ENCODE measurements around the gene RNF121.

The RNF121 gene

DNA sequence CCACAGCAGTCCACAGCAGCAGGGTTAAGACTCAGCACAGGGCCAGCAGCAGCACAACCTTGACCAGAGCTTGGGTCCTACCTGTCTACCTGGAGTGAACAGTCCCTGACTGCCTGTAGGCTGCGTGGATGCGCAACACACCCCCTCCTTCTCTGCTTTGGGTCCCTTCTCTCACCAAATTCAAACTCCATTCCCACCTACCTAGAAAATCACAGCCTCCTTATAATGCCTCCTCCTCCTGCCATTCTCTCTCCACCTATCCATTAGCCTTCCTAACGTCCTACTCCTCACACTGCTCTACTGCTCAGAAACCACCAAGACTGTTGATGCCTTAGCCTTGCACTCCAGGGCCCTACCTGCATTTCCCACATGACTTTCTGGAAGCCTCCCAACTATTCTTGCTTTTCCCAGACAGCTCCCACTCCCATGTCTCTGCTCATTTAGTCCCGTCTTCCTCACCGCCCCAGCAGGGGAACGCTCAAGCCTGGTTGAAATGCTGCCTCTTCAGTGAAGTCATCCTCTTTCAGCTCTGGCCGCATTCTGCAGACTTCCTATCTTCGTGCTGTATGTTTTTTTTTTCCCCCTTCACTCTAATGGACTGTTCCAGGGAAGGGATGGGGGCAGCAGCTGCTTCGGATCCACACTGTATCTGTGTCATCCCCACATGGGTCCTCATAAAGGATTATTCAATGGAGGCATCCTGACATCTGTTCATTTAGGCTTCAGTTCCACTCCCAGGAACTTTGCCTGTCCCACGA is 73.2 kb downstream of the RNF121 start:
- Histone ChIP-seq H3K9ac (ENCODE audit: low read depth, low read length) (no peak overlapping the region), H3K9me3 (ENCODE audit: insufficient read depth, low read depth, low read length) (no peaks in the 10 kb centered on the region), H3K27me3 (ENCODE audit: insufficient read depth, low read length) (no peaks in the 10 kb centered on the region), H3K4me3 (ENCODE audit: low read length) (no peak overlapping the region), H3K4me1 (ENCODE audit: insufficient read depth, low read length) (no peaks in the 10 kb centered on the region), H3K36me3 (ENCODE audit: insufficient read depth, low read depth, low read length) (peaks cover 71% of the 10 kb centered on the region), H3K27ac (ENCODE audit: low read length) (no peak overlapping the region)

DNA sequence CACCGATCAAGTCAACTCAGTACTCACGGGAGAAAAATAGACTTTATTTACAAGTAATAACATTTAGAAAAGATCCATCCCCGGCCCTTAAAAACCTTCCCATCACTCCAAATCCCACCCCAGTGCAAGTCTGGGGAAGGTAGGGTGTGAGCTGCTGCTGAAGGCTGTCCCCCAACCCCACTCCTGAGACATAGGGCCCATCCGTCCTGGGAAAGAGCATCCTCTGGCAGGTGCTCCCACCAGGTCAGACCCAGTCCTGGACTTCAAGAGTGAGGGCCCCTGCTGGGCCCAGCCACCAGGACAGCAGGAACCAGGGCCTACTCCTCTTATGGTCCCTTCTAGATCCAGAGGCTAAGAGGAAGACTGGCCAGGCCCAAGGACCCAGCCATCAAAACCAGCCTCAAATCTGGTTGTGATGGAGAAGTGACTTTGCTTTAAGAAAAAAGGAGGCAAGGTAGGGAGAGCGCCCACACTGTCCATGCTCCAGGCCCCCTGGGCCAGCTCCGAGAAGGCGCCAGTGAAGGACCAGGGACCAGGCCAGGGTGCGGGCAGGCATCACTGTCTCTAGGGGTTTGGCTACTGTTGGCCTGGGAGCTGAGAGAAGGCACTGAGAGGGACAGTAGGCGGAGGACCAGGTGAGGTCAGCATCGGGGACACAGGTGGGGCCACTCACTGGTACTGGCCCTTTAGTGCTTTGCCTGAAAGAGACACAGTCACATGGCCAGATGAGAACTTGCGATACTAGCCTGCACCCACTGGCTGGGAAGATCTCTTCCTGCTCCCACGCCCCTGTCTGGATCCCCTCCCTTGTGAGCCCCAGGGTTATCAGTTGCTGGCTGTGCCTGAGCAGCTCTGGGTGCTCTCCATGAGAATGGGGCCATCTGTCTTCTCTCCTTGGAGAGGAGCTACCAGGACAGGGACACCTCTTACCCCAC is 74.3 kb downstream of the RNF121 start:
- no peak overlapping the region for H3K9ac ChIP-seq (ENCODE audit: low read depth, low read length)
- no peak overlapping the region for H3K27ac ChIP-seq (ENCODE audit: low read length)
- H3K4me1 ChIP-seq (ENCODE audit: insufficient read depth, low read length) = no peaks in the 10 kb centered on the region
- no peaks in the 10 kb centered on the region for H3K27me3 ChIP-seq (ENCODE audit: insufficient read depth, low read length)
- H3K4me3 ChIP-seq (ENCODE audit: low read length) = no peak overlapping the region
- H3K9me3 ChIP-seq (ENCODE audit: insufficient read depth, low read depth, low read length) = no peaks in the 10 kb centered on the region
- H3K36me3 ChIP-seq (ENCODE audit: insufficient read depth, low read depth, low read length) = peaks cover 82% of the 10 kb centered on the region

- H3K9me3 ChIP-seq (ENCODE audit: insufficient read depth, low read depth, low read length) = no peaks in the 10 kb centered on the region
- H3K27ac ChIP-seq (ENCODE audit: low read length) = no peak overlapping the region
- no peaks in the 10 kb centered on the region for H3K4me1 ChIP-seq (ENCODE audit: insufficient read depth, low read length)
- no peak overlapping the region for H3K9ac ChIP-seq (ENCODE audit: low read depth, low read length)
- H3K27me3 ChIP-seq (ENCODE audit: insufficient read depth, low read length) = no peaks in the 10 kb centered on the region
- peaks cover 86% of the 10 kb centered on the region for H3K36me3 ChIP-seq (ENCODE audit: insufficient read depth, low read depth, low read length)
- H3K4me3 ChIP-seq (ENCODE audit: low read length) = no peak overlapping the region
These were observed 74.9 kb downstream of the RNF121 start for GRCh38 chr11:72003776-72004171.

- Histone ChIP-seq H3K4me1 (ENCODE audit: insufficient read depth, low read length) (no peaks in the 10 kb centered on the region), H3K9me3 (ENCODE audit: insufficient read depth, low read depth, low read length) (no peaks in the 10 kb centered on the region), H3K36me3 (ENCODE audit: insufficient read depth, low read depth, low read length) (peaks cover 90% of the 10 kb centered on the region), H3K27ac (ENCODE audit: low read length) (no peak overlapping the region), H3K27me3 (ENCODE audit: insufficient read depth, low read length) (no peaks in the 10 kb centered on the region), H3K9ac (ENCODE audit: low read depth, low read length) (no peak overlapping the region), H3K4me3 (ENCODE audit: low read length) (no peak overlapping the region)
These were observed 75.9 kb downstream of the RNF121 start for GRCh38 chr11:72004515-72005346.

DNA sequence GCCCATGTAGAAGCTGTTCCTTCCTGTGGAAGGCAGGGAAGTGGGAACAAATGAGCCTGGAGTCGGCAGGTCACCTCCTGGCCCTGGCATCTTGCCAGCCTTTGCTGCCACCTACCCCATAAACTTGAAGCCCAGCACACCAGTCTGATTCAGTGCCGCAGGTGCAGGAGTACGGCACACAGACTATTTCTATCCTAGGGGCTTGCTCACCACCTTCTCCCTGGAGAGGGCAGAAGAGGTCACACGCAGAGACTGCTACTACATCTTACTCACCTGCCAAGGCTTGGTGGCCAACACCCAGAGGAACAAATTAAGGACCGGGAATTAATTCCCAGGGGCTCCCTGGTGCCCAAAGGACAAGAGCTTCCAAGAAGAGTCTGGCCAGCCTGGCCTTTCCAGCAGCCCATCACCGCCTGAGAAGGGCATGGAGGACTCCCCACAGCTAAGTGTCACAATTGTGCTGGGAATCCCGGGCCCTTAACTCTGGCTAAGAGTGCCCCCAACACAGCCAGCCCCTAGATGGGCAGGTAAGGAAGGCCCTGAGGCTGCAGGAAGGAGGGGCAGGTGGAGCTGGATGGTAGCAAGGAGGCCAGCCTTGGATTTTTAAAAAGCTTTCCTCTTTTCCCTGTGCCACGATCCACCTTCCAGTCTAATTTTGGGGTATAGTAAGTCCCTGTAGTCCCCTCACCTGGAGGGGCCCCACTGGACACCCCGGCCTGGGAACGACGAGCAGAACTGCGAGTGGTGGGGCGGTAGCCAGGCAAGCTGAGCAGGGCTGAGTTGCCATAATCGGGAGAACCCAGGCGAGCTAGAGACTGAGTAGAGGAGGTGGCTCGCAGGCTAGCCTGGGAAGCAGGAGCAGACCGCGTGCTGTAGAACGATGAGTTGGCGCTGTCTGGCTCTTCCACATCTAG is 76.8 kb downstream of the RNF121 start:
- Histone ChIP-seq H3K9me3 (ENCODE audit: insufficient read depth, low read depth, low read length) (no peaks in the 10 kb centered on the region), H3K4me3 (ENCODE audit: low read length) (no peak overlapping the region), H3K27ac (ENCODE audit: low read length) (no peak overlapping the region), H3K36me3 (ENCODE audit: insufficient read depth, low read depth, low read length) (peaks cover 94% of the 10 kb centered on the region), H3K27me3 (ENCODE audit: insufficient read depth, low read length) (no peaks in the 10 kb centered on the region), H3K4me1 (ENCODE audit: insufficient read depth, low read length) (no peaks in the 10 kb centered on the region), H3K9ac (ENCODE audit: low read depth, low read length) (no peak overlapping the region)

- no peak overlapping the region for H3K9ac ChIP-seq (ENCODE audit: low read depth, low read length)
- H3K4me1 ChIP-seq (ENCODE audit: insufficient read depth, low read length) = no peaks in the 10 kb centered on the region
- H3K36me3 ChIP-seq (ENCODE audit: insufficient read depth, low read depth, low read length) = peaks cover 95% of the 10 kb centered on the region
- H3K9me3 ChIP-seq (ENCODE audit: insufficient read depth, low read depth, low read length) = no peaks in the 10 kb centered on the region
- H3K27ac ChIP-seq (ENCODE audit: low read length) = no peak overlapping the region
- H3K27me3 ChIP-seq (ENCODE audit: insufficient read depth, low read length) = no peaks in the 10 kb centered on the region
- H3K4me3 ChIP-seq (ENCODE audit: low read length) = no peak overlapping the region
These were observed 77.7 kb downstream of the RNF121 start for GRCh38 chr11:72006309-72007088.

DNA sequence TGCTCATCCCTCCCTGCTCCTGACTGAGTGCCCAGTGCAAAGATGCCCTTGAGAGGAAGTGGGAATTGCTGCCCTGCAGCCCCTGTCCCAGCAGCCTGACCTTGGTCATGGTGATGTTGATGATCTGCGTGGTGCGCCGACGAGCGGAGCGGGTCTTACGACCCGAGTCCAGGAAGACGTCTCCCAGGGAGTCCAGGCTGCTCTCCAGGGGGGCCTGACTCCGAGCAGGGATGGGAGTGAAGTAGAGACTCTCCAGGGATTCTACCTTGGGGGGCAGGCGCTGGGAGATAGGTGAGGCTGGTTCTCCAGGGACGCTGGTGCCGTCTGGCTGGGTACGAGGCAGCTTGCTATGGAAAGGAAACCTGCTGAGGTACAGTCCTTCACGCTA is 78.2 kb downstream of the RNF121 start:
- no peak overlapping the region for H3K4me3 ChIP-seq (ENCODE audit: low read length)
- no peaks in the 10 kb centered on the region for H3K27me3 ChIP-seq (ENCODE audit: insufficient read depth, low read length)
- H3K9ac ChIP-seq (ENCODE audit: low read depth, low read length) = no peak overlapping the region
- H3K36me3 ChIP-seq (ENCODE audit: insufficient read depth, low read depth, low read length) = peaks cover 98% of the 10 kb centered on the region
- no peak overlapping the region for H3K27ac ChIP-seq (ENCODE audit: low read length)
- H3K9me3 ChIP-seq (ENCODE audit: insufficient read depth, low read depth, low read length) = no peaks in the 10 kb centered on the region
- no peaks in the 10 kb centered on the region for H3K4me1 ChIP-seq (ENCODE audit: insufficient read depth, low read length)

DNA sequence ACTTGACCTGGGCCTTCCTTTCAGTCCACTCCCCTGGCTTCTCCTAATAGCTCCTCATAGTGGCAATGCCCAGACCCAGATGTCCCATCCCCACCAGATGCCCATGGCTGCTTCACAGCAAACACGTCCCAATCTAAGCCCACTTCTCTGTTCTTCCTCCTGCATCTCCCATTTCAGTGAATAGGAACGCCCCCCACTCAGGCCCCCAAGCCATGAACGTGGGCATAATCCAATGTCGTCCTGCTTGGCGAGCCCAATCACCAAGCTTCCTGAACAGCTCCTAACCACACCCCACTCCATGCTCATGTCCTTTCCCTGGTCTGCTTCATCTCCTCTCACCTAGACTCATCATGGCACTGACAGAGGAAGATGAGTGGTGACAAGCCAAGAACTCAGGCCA is 78.7 kb downstream of the RNF121 start:
- Histone ChIP-seq H3K4me3 (ENCODE audit: low read length) (no peak overlapping the region), H3K9me3 (ENCODE audit: insufficient read depth, low read depth, low read length) (no peaks in the 10 kb centered on the region), H3K4me1 (ENCODE audit: insufficient read depth, low read length) (no peaks in the 10 kb centered on the region), H3K9ac (ENCODE audit: low read depth, low read length) (no peak overlapping the region), H3K27ac (ENCODE audit: low read length) (no peak overlapping the region), H3K36me3 (ENCODE audit: insufficient read depth, low read depth, low read length) (peaks cover 98% of the 10 kb centered on the region), H3K27me3 (ENCODE audit: insufficient read depth, low read length) (no peaks in the 10 kb centered on the region)

- no peaks in the 10 kb centered on the region for H3K9me3 ChIP-seq (ENCODE audit: insufficient read depth, low read depth, low read length)
- peaks cover 98% of the 10 kb centered on the region for H3K36me3 ChIP-seq (ENCODE audit: insufficient read depth, low read depth, low read length)
- no peak overlapping the region for H3K4me3 ChIP-seq (ENCODE audit: low read length)
- no peaks in the 10 kb centered on the region for H3K4me1 ChIP-seq (ENCODE audit: insufficient read depth, low read length)
- no peaks in the 10 kb centered on the region for H3K27me3 ChIP-seq (ENCODE audit: insufficient read depth, low read length)
- H3K9ac ChIP-seq (ENCODE audit: low read depth, low read length) = no peak overlapping the region
- H3K27ac ChIP-seq (ENCODE audit: low read length) = no peak overlapping the region
These were observed 79.9 kb downstream of the RNF121 start for GRCh38 chr11:72008728-72009127.

DNA sequence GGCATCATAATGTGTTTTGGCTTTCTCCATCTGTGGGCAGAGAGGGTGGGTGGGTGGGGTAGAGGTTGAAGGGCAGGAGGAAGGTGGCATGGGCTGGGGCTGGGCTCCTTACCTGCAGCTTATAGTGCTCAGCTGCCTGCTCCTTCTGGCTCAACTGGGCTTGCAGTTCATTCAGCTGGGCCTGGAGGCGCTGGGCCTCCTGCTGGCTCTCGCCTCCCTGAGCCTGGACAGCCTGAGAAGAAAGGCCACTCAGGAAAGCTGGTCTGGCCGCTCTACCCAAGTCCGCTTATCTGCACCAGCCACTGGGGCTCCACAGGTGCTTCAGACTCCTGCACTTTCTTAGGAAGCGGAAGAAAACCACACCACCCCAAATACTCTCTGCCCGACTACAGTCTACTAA is 80.3 kb downstream of the RNF121 start:
- H3K9ac ChIP-seq (ENCODE audit: low read depth, low read length) = no peak overlapping the region
- H3K27ac ChIP-seq (ENCODE audit: low read length) = no peak overlapping the region
- H3K27me3 ChIP-seq (ENCODE audit: insufficient read depth, low read length) = no peaks in the 10 kb centered on the region
- H3K36me3 ChIP-seq (ENCODE audit: insufficient read depth, low read depth, low read length) = peaks cover 98% of the 10 kb centered on the region
- H3K9me3 ChIP-seq (ENCODE audit: insufficient read depth, low read depth, low read length) = no peaks in the 10 kb centered on the region
- H3K4me1 ChIP-seq (ENCODE audit: insufficient read depth, low read length) = no peaks in the 10 kb centered on the region
- H3K4me3 ChIP-seq (ENCODE audit: low read length) = no peak overlapping the region
